Neural progenitor cell (in vitro differentiated cells): ENCODE measurements around the gene CAST. TPM values are rescaled to one million over a fixed set of nuclear protein-coding genes. Genes with fewer than 3 reads are reported as not detected.

Experiments
- DNase-seq: peaks from one replicate; pipeline ENCODE4 v3.0.0-alpha.2; 2016; ENCODE audit warnings: low spot score
- H2AFZ ChIP-seq: fragments of 200-600 bp; sonication (generic); replicated peaks from 2 replicates; pipeline ENCODE4 v1.6.1; 2016; ENCODE audit warnings: antibody characterized with exemption
- H3F3A ChIP-seq: fragments of 200-600 bp; sonication (generic); 2 replicates; pipeline ENCODE4 v1.6.1; 2016; ENCODE audit warnings: antibody characterized with exemption, low read depth
- H3K27ac ChIP-seq: fragments of 200-600 bp; sonication (generic); 2 replicates; pipeline ENCODE4 v1.5.1; 2016; ENCODE audit warnings: mild to moderate bottlenecking
- H3K27me3 ChIP-seq: fragments of 200-600 bp; sonication (generic); 2 replicates; pipeline ENCODE4 v1.6.1; 2016; ENCODE audit warnings: mild to moderate bottlenecking, moderate library complexity
- H3K36me3 ChIP-seq: fragments of 200-600 bp; sonication (generic); 2 replicates; pipeline ENCODE4 v1.5.1; 2016
- H3K4me1 ChIP-seq: fragments of 200-600 bp; sonication (generic); 2 replicates; pipeline ENCODE4 v1.6.1; 2016; ENCODE audit warnings: mixed run types
- H3K4me2 ChIP-seq: fragments of 200-600 bp; sonication (generic); 2 replicates; pipeline ENCODE4 v1.6.1; 2016
- H3K4me3 ChIP-seq: fragments of 200-600 bp; sonication (generic); 2 replicates; pipeline ENCODE4 v1.5.1; 2016
- H3K79me2 ChIP-seq: fragments of 200-600 bp; sonication (generic); 2 replicates; pipeline ENCODE4 v1.6.1; 2016; ENCODE audit warnings: low read depth
- H3K9ac ChIP-seq: fragments of 200-600 bp; sonication (generic); 2 replicates; pipeline ENCODE4 v1.6.1; 2016
- H3K9me3 ChIP-seq: fragments of 200-600 bp; sonication (generic); 2 replicates; pipeline ENCODE4 v1.5.1; 2016; ENCODE audit warnings: low read depth
- H4K20me1 ChIP-seq: fragments of 200-600 bp; sonication (generic); 2 replicates; pipeline ENCODE4 v1.6.1; 2016; ENCODE audit warnings: low read depth
- H3K27ac Mint-ChIP-seq: 3 replicates; pipeline ENCODE4 v1.8.0; 2021; ENCODE audit warnings: mixed read lengths
- H3K27me3 Mint-ChIP-seq: 2 replicates; pipeline ENCODE4 v1.8.0; 2022; ENCODE audit warnings: low read depth, mild to moderate bottlenecking, inconsistent platforms, moderate library complexity, mixed read lengths; ENCODE audit not compliant: insufficient read depth
- H3K36me3 Mint-ChIP-seq: 3 replicates; pipeline ENCODE4 v1.8.0; 2021; ENCODE audit warnings: mixed read lengths
- H3K4me1 Mint-ChIP-seq: 3 replicates; pipeline ENCODE4 v1.8.0; 2021; ENCODE audit warnings: mixed read lengths
- H3K4me3 Mint-ChIP-seq: 3 replicates; pipeline ENCODE4 v1.8.0; 2021; ENCODE audit warnings: mild to moderate bottlenecking, moderate library complexity, mixed read lengths
- H3K9me3 Mint-ChIP-seq: 3 replicates; pipeline ENCODE4 v1.8.0; 2020; ENCODE audit warnings: mixed read lengths
- CTCF ChIP-seq: fragments of 200-600 bp; sonication (generic); IDR thresholded peaks from 2 replicates; pipeline ENCODE4 v1.5.1; 2017; ENCODE audit warnings: antibody characterized with exemption, mild to moderate bottlenecking
- EZH2 ChIP-seq: fragments of 200-600 bp; sonication (generic); IDR thresholded peaks from 2 replicates; pipeline ENCODE4 v1.6.1; 2017; ENCODE audit warnings: antibody characterized with exemption, mild to moderate bottlenecking, moderate library complexity
- EZH2phosphoT487 ChIP-seq: fragments of 200-600 bp; sonication (generic); IDR thresholded peaks from 2 replicates; pipeline ENCODE4 v1.6.1; 2017; ENCODE audit warnings: antibody characterized with exemption
- total RNA-seq: library from RNA; depleted of rRNA; stranded (reverse); fragments of >200 nt; gene quantifications from 2 replicates; pipeline ENCODE4 v1.2.3, GENCODE V29; 2015; ENCODE audit warnings: low replicate concordance

CAST gene
- total RNA-seq, 1 donor from 2014 or later, result 64.6 TPM

- Histone ChIP-seq H3K27ac (no peak overlapping the region), H3K4me3 (no peak overlapping the region), H3K9me3 (no peaks in the 10 kb centered on the region), H3F3A (no peaks in the 10 kb centered on the region), H3K36me3 (no peaks in the 10 kb centered on the region), H3K9ac (no peak overlapping the region), H3K79me2 (no peaks in the 10 kb centered on the region), H4K20me1 (no peaks in the 10 kb centered on the region), H2AFZ (no peak overlapping the region), H3K27me3 (no peaks in the 10 kb centered on the region), H3K4me2 (no peak overlapping the region), H3K4me1 (no peaks in the 10 kb centered on the region)
- Mint-ChIP-seq H3K4me3 (no peak overlapping the region), H3K36me3 (no peaks in the 10 kb centered on the region), H3K4me1 (no peaks in the 10 kb centered on the region), H3K27me3 (no peaks in the 10 kb centered on the region), H3K9me3 (no peaks in the 10 kb centered on the region), H3K27ac (no peak overlapping the region)
- TF ChIP-seq CTCF (no peak), EZH2phosphoT487 (no peak), EZH2 (no peak)
- DNase-seq, result no peak
Measured at GRCh38 chr5:96645091-96645490, 17.1 kb upstream of the CAST start.

DNA sequence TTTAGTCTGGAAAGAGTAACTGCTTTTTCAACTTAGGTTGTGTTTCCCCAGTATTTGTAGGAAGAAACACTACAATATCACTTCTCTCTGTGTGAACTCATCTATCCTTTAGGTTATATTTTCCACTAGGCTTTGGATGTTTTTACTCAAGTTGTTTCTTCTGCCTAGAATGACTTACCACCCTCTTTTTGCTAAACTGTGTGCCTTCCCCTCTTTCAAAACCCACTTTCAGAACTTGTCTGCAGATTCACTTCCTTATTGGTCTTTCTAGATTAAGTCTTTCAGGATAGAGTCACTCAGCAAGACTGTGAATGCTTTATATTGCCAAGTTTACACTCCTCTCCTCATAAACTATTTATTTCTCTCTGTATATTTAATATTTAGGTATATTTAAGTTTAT lies 14.2 kb upstream of the CAST start:
- Mint-ChIP-seq H3K27ac (no peak overlapping the region), H3K36me3 (no peaks in the 10 kb centered on the region), H3K9me3 (no peaks in the 10 kb centered on the region), H3K27me3 (no peaks in the 10 kb centered on the region), H3K4me1 (no peaks in the 10 kb centered on the region), H3K4me3 (no peak overlapping the region)
- peak overlapping the region; percentile 46 for H2AFZ ChIP-seq
- DNase-seq, result no peak
- no peaks in the 10 kb centered on the region for H3K9me3 ChIP-seq
- H4K20me1 ChIP-seq, result no peaks in the 10 kb centered on the region
- H3K4me3 ChIP-seq, result no peak overlapping the region
- no peaks in the 10 kb centered on the region for H3K36me3 ChIP-seq
- TF ChIP-seq CTCF (no peak), EZH2phosphoT487 (no peak), EZH2 (no peak)
- H3K79me2 ChIP-seq, result no peaks in the 10 kb centered on the region
- no peak overlapping the region for H3K9ac ChIP-seq
- no peaks in the 10 kb centered on the region for H3K4me1 ChIP-seq
- no peaks in the 10 kb centered on the region for H3F3A ChIP-seq
- H3K4me2 ChIP-seq, result no peak overlapping the region
- no peak overlapping the region for H3K27ac ChIP-seq
- H3K27me3 ChIP-seq, result no peaks in the 10 kb centered on the region

DNA sequence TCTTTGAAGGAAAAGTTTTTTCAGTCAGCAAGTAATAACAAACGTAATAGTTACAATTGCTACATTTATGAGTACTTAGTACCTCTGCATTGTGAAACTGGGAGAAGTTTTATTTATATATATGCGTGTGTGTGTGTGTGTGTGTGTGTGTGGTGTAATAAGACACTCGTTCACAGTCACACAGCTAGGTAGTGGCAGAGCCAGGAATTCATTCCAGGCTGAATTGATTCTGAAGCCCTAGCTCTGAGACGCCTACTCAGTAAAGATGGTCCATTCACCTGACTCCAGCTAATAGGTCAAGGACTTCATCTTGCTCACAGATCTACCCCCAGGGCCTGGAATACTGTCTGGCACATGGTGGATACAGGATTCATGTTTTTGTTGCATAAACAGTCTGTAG lies 13.6 kb upstream of the CAST start:
- Histone ChIP-seq H3K36me3 (no peaks in the 10 kb centered on the region), H3K27ac (no peak overlapping the region), H3F3A (no peaks in the 10 kb centered on the region), H4K20me1 (no peaks in the 10 kb centered on the region), H2AFZ (no peak overlapping the region), H3K9me3 (no peaks in the 10 kb centered on the region), H3K4me3 (no peak overlapping the region), H3K9ac (no peak overlapping the region), H3K79me2 (no peaks in the 10 kb centered on the region), H3K4me1 (no peaks in the 10 kb centered on the region), H3K27me3 (no peaks in the 10 kb centered on the region), H3K4me2 (no peak overlapping the region)
- no peaks in the 10 kb centered on the region for H3K36me3 Mint-ChIP-seq
- no peaks in the 10 kb centered on the region for H3K4me1 Mint-ChIP-seq
- DNase-seq, result no peak
- TF ChIP-seq EZH2phosphoT487 (no peak), CTCF (no peak), EZH2 (no peak)
- no peaks in the 10 kb centered on the region for H3K27me3 Mint-ChIP-seq
- H3K9me3 Mint-ChIP-seq, result no peaks in the 10 kb centered on the region
- no peak overlapping the region for H3K27ac Mint-ChIP-seq
- no peak overlapping the region for H3K4me3 Mint-ChIP-seq

- Histone ChIP-seq H3K9ac (no peak overlapping the region), H3F3A (no peaks in the 10 kb centered on the region), H3K4me3 (no peak overlapping the region), H4K20me1 (no peaks in the 10 kb centered on the region), H2AFZ (no peak overlapping the region), H3K4me1 (no peaks in the 10 kb centered on the region), H3K79me2 (no peaks in the 10 kb centered on the region), H3K27me3 (no peaks in the 10 kb centered on the region), H3K36me3 (no peaks in the 10 kb centered on the region), H3K9me3 (no peaks in the 10 kb centered on the region), H3K27ac (no peak overlapping the region), H3K4me2 (no peak overlapping the region)
- Mint-ChIP-seq H3K4me3 (no peak overlapping the region), H3K27ac (no peak overlapping the region), H3K9me3 (no peaks in the 10 kb centered on the region), H3K36me3 (no peaks in the 10 kb centered on the region), H3K4me1 (no peaks in the 10 kb centered on the region), H3K27me3 (no peaks in the 10 kb centered on the region)
- DNase-seq, result no peak
- no peak for TF ChIP-seq EZH2phosphoT487
- TF ChIP-seq EZH2, result no peak
- TF ChIP-seq CTCF, result no peak
Measured at GRCh38 chr5:96649251-96649662, 12.9 kb upstream of the CAST start.
